GM12878 (cell line): ENCODE data around the gene SLC35E4. TPM values are rescaled to one million over a fixed set of nuclear protein-coding genes. Genes with fewer than 3 reads are reported as not detected.

Experiments
- BHLHE40 ChIP-seq, 2 experiments: fragments of 450-650 bp in 1 of 2; IDR thresholded peaks; 2 replicates each; pipeline ENCODE4 v1.6.1; 2011 to 2017; ENCODE audit warnings: low read depth in 2 of 2, borderline replicate concordance in 1 of 2, improper control_type of control experiment in 1 of 2, low read length in 1 of 2, mild to moderate bottlenecking in 1 of 2
- BMI1 ChIP-seq: fragments of 450-650 bp; IDR thresholded peaks from 2 replicates; pipeline ENCODE4 v1.6.1; 2016; ENCODE audit warnings: mild to moderate bottlenecking, moderate library complexity, borderline replicate concordance
- BRCA1 ChIP-seq: IDR thresholded peaks from 2 replicates; pipeline ENCODE4 v1.6.1; 2011; ENCODE audit warnings: low read depth, low read length, improper control_type of control experiment
- CEBPZ ChIP-seq: fragments of 150-350 bp; IDR thresholded peaks from 2 replicates; pipeline ENCODE4 v1.6.1; 2016; ENCODE audit warnings: low read depth, low read length
- CUX1 ChIP-seq: IDR thresholded peaks from 2 replicates; pipeline ENCODE4 v1.6.1; 2012; ENCODE audit warnings: improper control_type of control experiment, low read depth, low read length; ENCODE audit not compliant: insufficient replicate concordance
- GABPA ChIP-seq: IDR thresholded peaks from 2 replicates; pipeline ENCODE4 v1.6.1; 2014; ENCODE audit warnings: antibody characterized with exemption, low read depth, mild to moderate bottlenecking, inconsistent platforms
- IKZF1 ChIP-seq: fragments of 450-650 bp; conservative IDR thresholded peaks from 2 replicates; pipeline ENCODE4 v1.6.1; 2017; ENCODE audit warnings: antibody characterized with exemption, mild to moderate bottlenecking
- KLF5 ChIP-seq: fragments of 450-650 bp; IDR thresholded peaks from 2 replicates; pipeline ENCODE4 v1.6.1; 2014; ENCODE audit warnings: mild to moderate bottlenecking; ENCODE audit not compliant: partially characterized antibody
- NFXL1 ChIP-seq: fragments of 450-650 bp; IDR thresholded peaks from 2 replicates; pipeline ENCODE4 v1.6.1; 2017; ENCODE audit warnings: antibody characterized with exemption, mild to moderate bottlenecking, borderline replicate concordance
- NKRF ChIP-seq: fragments of 450-650 bp; conservative IDR thresholded peaks from 2 replicates; pipeline ENCODE4 v1.6.1; 2017; ENCODE audit warnings: mild to moderate bottlenecking, moderate library complexity
- RAD51 ChIP-seq: fragments of 450-650 bp; IDR thresholded peaks from 2 replicates; pipeline ENCODE4 v1.6.1; 2016; ENCODE audit warnings: moderate library complexity, mild to moderate bottlenecking, inconsistent platforms
- RELA ChIP-seq: fragments of 450-650 bp; IDR thresholded peaks from 2 replicates; pipeline ENCODE4 v1.8.0; 2014; ENCODE audit warnings: borderline replicate concordance; ENCODE audit not compliant: partially characterized antibody
- SIN3A ChIP-seq: IDR thresholded peaks from 2 replicates; pipeline ENCODE4 v1.6.1; 2012; ENCODE audit warnings: low read depth, low read length, improper control_type of control experiment
- ZBTB33 ChIP-seq: fragments of 450-650 bp; IDR thresholded peaks from 2 replicates; pipeline ENCODE4 v1.6.1; 2017; ENCODE audit warnings: mild to moderate bottlenecking
- ZNF207 ChIP-seq: fragments of 450-650 bp; IDR thresholded peaks from 2 replicates; pipeline ENCODE4 v1.6.1; 2014; ENCODE audit warnings: antibody characterized with exemption, mild to moderate bottlenecking, borderline replicate concordance
- ZNF384 ChIP-seq: IDR thresholded peaks from 2 replicates; pipeline ENCODE4 v1.6.1; 2012; ENCODE audit warnings: low read depth, mild to moderate bottlenecking, low read length, improper control_type of control experiment, borderline replicate concordance
- polyA plus RNA-seq, 11 experiments: library from polyadenylated mRNA; depleted of rRNA in 4 of 11; unstranded in 6 of 11; stranded (reverse) in 5 of 11; fragments of >200 nt; fragmentation: Nextera tagmentation in 4 of 11; fragmentation: Illumina TruSeq in 1 of 11; extraction: Ambion mirVana in 4 of 11; extraction: Trizol in 1 of 11; gene quantifications; 1 replicate in 1 of 11; 2 replicates in 10 of 11; pipeline versions ENCODE4 v1.2.1 to v1.2.3, GENCODE V29; 2011 to 2016; ENCODE audit warnings: inconsistent platforms in 2 of 11, missing spikeins in 2 of 11, low read depth in 1 of 11
- total RNA-seq, 4 experiments: library from RNA; depleted of rRNA in 3 of 4; stranded (reverse); fragments of >200 nt in 3 of 4; fragmentation: Illumina TruSeq in 1 of 4; extraction: Trizol in 1 of 4; gene quantifications; 2 replicates each; pipeline versions ENCODE4 v1.2.1 to v1.2.3, GENCODE V29; 2013 to 2021

Gene SLC35E4
- total and polyA plus RNA-seq, 10 of the 15 experiments (the other 5 are each of a cell fraction or from before 2014, with no cell fraction given): 0.16 to 5.3 (median 2.9) TPM; not detected in 1

- no peak for TF ChIP-seq CUX1
- TF ChIP-seq ZBTB33: peak; percentile 88
- TF ChIP-seq CEBPZ: no peak
- TF ChIP-seq NKRF: peak; percentile 72
- no peak for TF ChIP-seq ZNF384
- peak; percentile 99 to 100 for TF ChIP-seq BHLHE40 (IDR thresholded peaks at IDR 0.05; ENCODE audit: borderline replicate concordance in 1 of 2, low read depth in 2 of 2, low read length in 1 of 2)
- TF ChIP-seq SIN3A: peak; percentile 84
- TF ChIP-seq IKZF1: peak; percentile 96
- peak; percentile 74 for TF ChIP-seq GABPA
- peak; percentile 90; the same call in 1 of the 2 replicates for TF ChIP-seq ZNF207
- TF ChIP-seq BMI1: peak; percentile 100
- no peak for TF ChIP-seq NFXL1
- TF ChIP-seq KLF5: peak; percentile 34
- TF ChIP-seq RELA: peak; percentile 67
- TF ChIP-seq BRCA1: no peak
- TF ChIP-seq RAD51: peak; percentile 84
Observed at GRCh38 chr22:30591588-30592359, 43.8 kb upstream of the SLC35E4 start, which contains the start of gene PES1 (continued).
